GM12865 (cell line): ENCODE measurements around the gene TFF1.

ENCODE experiments used
- DNase-seq: peaks from one replicate; pipeline ENCODE4 v3.0.0; 2010; ENCODE audit warnings: low read depth
- H3K4me3 ChIP-seq: 2 replicates; pipeline ENCODE4 v1.5.1; 2011; ENCODE audit warnings: mild to moderate bottlenecking, low read depth, low read length, control low read depth
- TF ChIP-seq, protein P1 (sequence below): IDR thresholded peaks from 2 replicates; pipeline ENCODE4 v1.5.1; 2011; ENCODE audit warnings: low read length, control low read depth, low read depth, inconsistent platforms; ENCODE audit not compliant: insufficient read depth; ENCODE audit errors: missing control alignments

TFF1 gene

DNA sequence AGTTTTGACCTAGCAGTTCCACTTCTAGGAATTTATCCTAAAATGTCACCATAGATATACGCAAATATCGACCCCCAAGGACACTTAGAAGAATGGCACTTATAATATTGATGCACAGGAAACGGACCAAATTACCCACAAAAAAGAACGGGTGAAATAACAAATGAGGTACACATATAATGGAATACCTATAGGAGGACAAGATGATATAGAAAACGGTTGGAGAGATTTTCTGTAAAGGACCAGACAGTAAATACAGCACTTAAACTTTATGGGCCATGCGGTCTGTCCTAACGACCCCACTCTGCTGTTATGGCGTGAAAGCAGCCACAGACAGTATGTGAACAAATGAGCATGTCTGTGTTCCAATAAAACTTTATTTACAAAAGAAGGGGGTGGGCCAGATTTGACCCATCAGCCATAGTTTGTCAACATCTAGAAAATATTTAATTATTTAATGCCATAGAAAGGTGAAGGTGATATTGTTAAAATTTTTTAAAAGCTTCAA, 27.2 kb upstream of the TFF1 start:
- peak overlapping the region; percentile 17; the same call in 1 of the 2 replicates for H3K4me3 ChIP-seq
- DNase-seq: peak; percentile 19
- TF ChIP-seq, protein P1, sequence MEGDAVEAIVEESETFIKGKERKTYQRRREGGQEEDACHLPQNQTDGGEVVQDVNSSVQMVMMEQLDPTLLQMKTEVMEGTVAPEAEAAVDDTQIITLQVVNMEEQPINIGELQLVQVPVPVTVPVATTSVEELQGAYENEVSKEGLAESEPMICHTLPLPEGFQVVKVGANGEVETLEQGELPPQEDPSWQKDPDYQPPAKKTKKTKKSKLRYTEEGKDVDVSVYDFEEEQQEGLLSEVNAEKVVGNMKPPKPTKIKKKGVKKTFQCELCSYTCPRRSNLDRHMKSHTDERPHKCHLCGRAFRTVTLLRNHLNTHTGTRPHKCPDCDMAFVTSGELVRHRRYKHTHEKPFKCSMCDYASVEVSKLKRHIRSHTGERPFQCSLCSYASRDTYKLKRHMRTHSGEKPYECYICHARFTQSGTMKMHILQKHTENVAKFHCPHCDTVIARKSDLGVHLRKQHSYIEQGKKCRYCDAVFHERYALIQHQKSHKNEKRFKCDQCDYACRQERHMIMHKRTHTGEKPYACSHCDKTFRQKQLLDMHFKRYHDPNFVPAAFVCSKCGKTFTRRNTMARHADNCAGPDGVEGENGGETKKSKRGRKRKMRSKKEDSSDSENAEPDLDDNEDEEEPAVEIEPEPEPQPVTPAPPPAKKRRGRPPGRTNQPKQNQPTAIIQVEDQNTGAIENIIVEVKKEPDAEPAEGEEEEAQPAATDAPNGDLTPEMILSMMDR: no peak

DNA sequence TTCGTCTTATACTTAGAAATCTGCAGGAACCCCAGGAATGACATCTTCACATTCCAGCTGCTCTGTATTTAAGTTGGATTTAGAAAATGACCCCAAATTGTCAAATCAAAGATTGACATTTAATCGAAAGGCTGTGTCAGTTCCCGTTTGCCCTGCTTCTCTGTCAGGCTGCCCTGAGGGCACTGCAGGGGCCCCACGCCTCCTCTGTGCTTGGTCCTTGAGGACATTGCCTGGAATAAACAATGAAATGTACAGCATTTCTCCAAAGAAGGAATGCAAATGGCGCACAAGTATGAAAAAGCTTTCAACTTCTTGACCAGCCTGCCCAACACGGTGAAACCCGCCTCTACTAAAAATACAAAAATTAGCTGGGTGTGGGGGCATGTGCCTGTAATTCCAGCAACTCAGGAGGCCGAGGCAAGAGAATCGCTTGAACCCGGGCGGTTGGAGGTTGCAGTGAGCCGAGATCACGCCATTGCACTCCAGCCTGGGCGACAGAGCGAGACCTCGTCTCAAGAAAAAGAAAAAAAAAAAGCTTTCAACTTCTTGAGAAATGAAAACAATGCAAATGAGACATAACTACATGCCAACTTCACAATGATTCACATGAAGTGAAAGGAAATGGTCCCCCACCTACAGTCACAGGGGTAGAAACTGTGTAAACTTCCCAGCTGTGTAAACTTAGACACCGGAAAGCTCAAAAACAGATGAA, 26.6 kb upstream of the TFF1 start:
- no peak overlapping the region; the same call in 1 of the 2 replicates for H3K4me3 ChIP-seq
- TF ChIP-seq, protein P1: no peak
- DNase-seq: peak; percentile 92

DNA sequence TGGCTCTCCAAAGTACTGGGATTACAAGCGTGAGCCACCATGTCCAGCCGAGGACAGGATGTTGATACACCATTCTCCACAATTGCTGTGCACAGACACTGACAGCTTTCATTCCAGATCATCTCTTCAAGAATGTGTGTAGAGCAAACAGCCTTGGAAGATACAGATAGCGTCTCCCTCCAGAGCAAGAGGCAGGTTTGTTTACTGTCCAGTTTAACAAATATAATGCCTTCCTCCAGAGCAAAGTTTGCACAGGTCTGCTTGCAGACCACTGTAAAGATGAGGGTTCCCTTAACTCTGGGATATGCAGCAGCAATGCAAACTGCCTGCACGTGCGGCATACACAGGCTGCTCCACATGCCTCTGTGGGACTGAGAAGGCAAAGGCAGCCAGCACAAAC, 25.0 kb upstream of the TFF1 start:
- TF ChIP-seq, protein P1: no peak
- no peak for DNase-seq
- no peak overlapping the region for H3K4me3 ChIP-seq

DNA sequence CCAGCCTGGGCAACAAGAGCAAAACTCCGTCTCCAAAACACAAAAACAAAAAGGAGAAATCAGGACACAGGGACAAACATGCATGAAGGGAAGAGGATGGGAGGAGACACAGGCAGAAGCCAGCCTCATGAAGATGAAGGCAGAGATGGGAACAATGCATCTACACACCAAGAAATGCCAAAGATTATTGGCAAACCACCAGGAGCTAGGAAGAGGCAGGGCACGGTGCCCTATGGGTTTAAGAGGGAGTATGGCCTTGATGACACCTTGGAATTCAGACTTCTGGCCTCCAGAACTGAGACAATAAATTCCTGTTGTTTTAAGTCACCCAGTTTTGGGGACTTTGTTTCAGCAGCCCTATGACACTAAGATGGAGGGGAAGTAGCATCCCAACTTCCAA, 24.4 kb upstream of the TFF1 start:
- H3K4me3 ChIP-seq: no peak overlapping the region
- DNase-seq: no peak
- TF ChIP-seq, protein P1: no peak

DNA sequence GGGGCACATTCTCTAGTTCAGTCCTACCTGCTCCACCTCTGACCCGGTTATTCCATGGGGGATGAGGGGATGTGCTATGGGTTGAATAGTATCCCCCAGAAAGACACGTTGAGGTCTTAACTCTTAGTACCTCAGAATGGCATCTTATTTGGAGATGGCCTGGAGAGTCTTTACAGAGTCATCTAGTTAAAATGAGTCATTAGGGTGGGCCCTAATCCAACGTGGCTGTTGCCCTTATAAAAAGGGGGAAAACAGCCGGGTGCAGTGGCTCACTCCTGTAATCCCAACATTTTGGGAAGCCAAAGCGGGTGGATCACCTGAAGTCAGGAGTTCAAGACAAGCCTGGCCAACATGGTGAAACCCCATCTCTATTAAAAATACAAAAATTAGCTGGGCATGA, 23.9 kb upstream of the TFF1 start:
- TF ChIP-seq, protein P1: no peak
- H3K4me3 ChIP-seq: no peak overlapping the region
- DNase-seq: no peak

DNA sequence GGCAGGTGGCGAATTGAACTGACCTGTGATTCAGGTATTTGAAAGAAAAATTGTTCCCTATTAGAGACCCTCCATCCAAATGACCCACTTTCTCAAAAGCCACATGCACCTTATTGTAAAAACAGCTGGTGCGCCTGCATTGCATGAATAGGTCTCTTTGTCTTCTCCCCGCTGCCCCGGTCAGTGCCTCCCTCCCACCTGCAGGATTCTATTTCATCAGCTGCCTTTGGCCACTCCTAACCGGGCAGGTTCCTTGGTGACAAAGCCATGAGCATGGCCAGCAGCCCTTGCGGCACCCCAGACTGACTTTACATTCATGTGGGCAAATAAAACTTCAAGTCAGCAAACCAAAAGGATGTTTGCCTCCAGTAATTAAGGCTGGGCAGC, 23.1 kb upstream of the TFF1 start:
- DNase-seq: no peak
- TF ChIP-seq, protein P1: no peak
- no peak overlapping the region for H3K4me3 ChIP-seq
